ENCODE results near the gene LRIG2.

GRCh38 chr1:113029822-113030221 is 43.2 kb upstream of the LRIG2 start:
- TF ChIP-seq CTCF (IDR thresholded peaks at IDR 0.05) = no peak
- no peak for TF ChIP-seq POLR2AphosphoS5 (IDR thresholded peaks at IDR 0.05)
- TF ChIP-seq POLR2A (IDR thresholded peaks at IDR 0.05) = no peak
- no peak for TF ChIP-seq EP300 (IDR thresholded peaks at IDR 0.05)
